Astrocyte (in vitro differentiated cells and primary cell): ENCODE data around the gene SLC52A1. TPM values are rescaled to one million over a fixed set of nuclear protein-coding genes. Genes with fewer than 3 reads are reported as not detected.

Experiments
- DNase-seq: peaks from one replicate; pipeline ENCODE4 v3.0.0-alpha.2; 2010; ENCODE audit warnings: low read depth
- FAIRE-seq: peaks from 2 replicates; lab custom pipeline; 2011; peaks lifted over from hg19 to GRCh38; lab: Jason Lieb, UNC
- H2AFZ ChIP-seq: 2 replicates; pipeline ENCODE4 v1.6.0; 2012; ENCODE audit warnings: low read depth, low read length, inconsistent platforms
- H3K27ac ChIP-seq: 2 replicates; pipeline ENCODE4 v1.5.1; 2011; ENCODE audit warnings: low read depth, low read length, inconsistent platforms
- H3K27me3 ChIP-seq: 2 replicates; pipeline ENCODE4 v1.6.0; 2011; ENCODE audit warnings: low read length, inconsistent platforms; ENCODE audit not compliant: insufficient read depth
- H3K36me3 ChIP-seq: 2 replicates; pipeline ENCODE4 v1.5.1; 2011; ENCODE audit warnings: low read length, inconsistent platforms; ENCODE audit not compliant: insufficient read depth
- H3K4me1 ChIP-seq: 2 replicates; pipeline ENCODE4 v1.5.1; 2011; ENCODE audit warnings: low read length, inconsistent platforms; ENCODE audit not compliant: insufficient read depth
- H3K4me2 ChIP-seq: 2 replicates; pipeline ENCODE4 v1.6.0; 2012; ENCODE audit warnings: low read length, inconsistent platforms
- H3K4me3 ChIP-seq: 2 replicates; pipeline ENCODE4 v1.5.1; 2011; ENCODE audit warnings: low read depth, mild to moderate bottlenecking, low read length, inconsistent platforms; ENCODE audit not compliant: insufficient read depth
- H3K79me2 ChIP-seq: 2 replicates; pipeline ENCODE4 v1.6.0; 2012; ENCODE audit warnings: mild to moderate bottlenecking, low read length, inconsistent platforms; ENCODE audit not compliant: insufficient read depth
- H3K9ac ChIP-seq: 2 replicates; pipeline ENCODE4 v1.6.0; 2012; ENCODE audit warnings: mild to moderate bottlenecking, low read length, inconsistent platforms
- H3K9me3 ChIP-seq: 2 replicates; pipeline ENCODE4 v1.5.1; 2012; ENCODE audit warnings: low read depth, mild to moderate bottlenecking, low read length, inconsistent platforms; ENCODE audit not compliant: insufficient read depth
- H4K20me1 ChIP-seq: 2 replicates; pipeline ENCODE4 v1.6.0; 2012; ENCODE audit warnings: low read length, inconsistent platforms; ENCODE audit not compliant: insufficient read depth
- H3K27ac Mint-ChIP-seq: one replicate; pipeline ENCODE4 v1.8.0; 2021; ENCODE audit warnings: mild to moderate bottlenecking, mixed read lengths; ENCODE audit not compliant: unreplicated experiment
- H3K27me3 Mint-ChIP-seq: one replicate; pipeline ENCODE4 v1.8.0; 2021; ENCODE audit warnings: low read depth, mixed read lengths; ENCODE audit not compliant: unreplicated experiment
- H3K36me3 Mint-ChIP-seq: one replicate; pipeline ENCODE4 v1.8.0; 2021; ENCODE audit warnings: low read depth, mixed read lengths; ENCODE audit not compliant: unreplicated experiment
- H3K4me1 Mint-ChIP-seq: one replicate; pipeline ENCODE4 v1.8.0; 2021; ENCODE audit warnings: low read depth, mixed read lengths; ENCODE audit not compliant: unreplicated experiment
- H3K4me3 Mint-ChIP-seq: one replicate; pipeline ENCODE4 v1.8.0; 2021; ENCODE audit warnings: mild to moderate bottlenecking, moderate library complexity, mixed read lengths; ENCODE audit not compliant: unreplicated experiment
- H3K9me3 Mint-ChIP-seq: one replicate; pipeline ENCODE4 v1.8.0; 2021; ENCODE audit warnings: mild to moderate bottlenecking, mixed read lengths; ENCODE audit not compliant: unreplicated experiment
- CTCF ChIP-seq: IDR thresholded peaks from 2 replicates; pipeline ENCODE4 v1.5.1; 2011; ENCODE audit warnings: low read depth, mild to moderate bottlenecking, inconsistent platforms, low read length, moderate library complexity; ENCODE audit not compliant: insufficient read depth
- EZH2 ChIP-seq: IDR thresholded peaks from 2 replicates; pipeline ENCODE4 v1.6.1; 2012; ENCODE audit warnings: mild to moderate bottlenecking, low read length, inconsistent platforms; ENCODE audit not compliant: insufficient read depth
- total RNA-seq: library from RNA; stranded (reverse); gene quantifications from 2 replicates; pipeline ENCODE4 v1.2.1, GENCODE V29; 2021

Gene SLC52A1
- total RNA-seq, 1 donor from 2014 or later: not detected

DNA sequence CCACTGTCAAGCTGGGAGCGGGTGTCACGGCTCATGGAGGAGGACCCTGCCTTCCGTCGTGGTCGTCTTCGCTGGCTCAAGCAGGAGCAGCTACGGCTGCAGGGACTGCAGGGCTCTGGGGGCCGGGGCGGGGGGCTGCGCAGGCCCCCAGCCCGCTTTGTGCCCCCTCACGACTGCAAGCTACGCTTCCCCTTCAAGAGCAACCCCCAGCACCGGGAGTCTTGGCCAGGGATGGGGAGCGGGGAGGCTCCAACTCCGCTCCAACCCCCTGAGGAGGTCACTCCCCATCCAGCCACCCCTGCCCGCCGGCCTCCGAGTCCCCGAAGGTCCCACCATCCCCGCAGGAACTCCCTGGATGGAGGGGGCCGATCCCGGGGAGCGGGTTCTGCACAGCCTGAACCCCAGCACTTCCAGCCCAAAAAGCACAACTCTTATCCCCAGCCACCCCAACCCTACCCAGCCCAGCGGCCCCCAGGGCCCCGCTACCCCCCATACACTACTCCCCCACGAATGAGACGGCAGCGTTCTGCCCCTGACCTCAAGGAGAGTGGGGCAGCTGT is 11.6 kb downstream of the SLC52A1 start:
- H2AFZ ChIP-seq: no peak overlapping the region
- H3K4me2 ChIP-seq: no peak overlapping the region
- no peak overlapping the region for H3K27ac Mint-ChIP-seq
- no peak for FAIRE-seq
- no peaks in the 10 kb centered on the region for H3K9me3 Mint-ChIP-seq
- no peak for DNase-seq
- H3K36me3 ChIP-seq: peaks cover 13% of the 10 kb centered on the region
- no peaks in the 10 kb centered on the region for H3K4me1 ChIP-seq
- H3K36me3 Mint-ChIP-seq: peaks cover 29% of the 10 kb centered on the region
- no peaks in the 10 kb centered on the region for H3K9me3 ChIP-seq
- H3K79me2 ChIP-seq: no peaks in the 10 kb centered on the region
- no peak overlapping the region for H3K9ac ChIP-seq
- no peaks in the 10 kb centered on the region for H3K27me3 Mint-ChIP-seq
- H3K4me1 Mint-ChIP-seq: peaks cover 5% of the 10 kb centered on the region
- no peak overlapping the region for H3K4me3 Mint-ChIP-seq
- peaks cover 5% of the 10 kb centered on the region for H4K20me1 ChIP-seq
- TF ChIP-seq EZH2 (no peak), CTCF (no peak)
- H3K27me3 ChIP-seq: no peaks in the 10 kb centered on the region
- H3K27ac ChIP-seq: no peak overlapping the region
- no peak overlapping the region for H3K4me3 ChIP-seq

DNA sequence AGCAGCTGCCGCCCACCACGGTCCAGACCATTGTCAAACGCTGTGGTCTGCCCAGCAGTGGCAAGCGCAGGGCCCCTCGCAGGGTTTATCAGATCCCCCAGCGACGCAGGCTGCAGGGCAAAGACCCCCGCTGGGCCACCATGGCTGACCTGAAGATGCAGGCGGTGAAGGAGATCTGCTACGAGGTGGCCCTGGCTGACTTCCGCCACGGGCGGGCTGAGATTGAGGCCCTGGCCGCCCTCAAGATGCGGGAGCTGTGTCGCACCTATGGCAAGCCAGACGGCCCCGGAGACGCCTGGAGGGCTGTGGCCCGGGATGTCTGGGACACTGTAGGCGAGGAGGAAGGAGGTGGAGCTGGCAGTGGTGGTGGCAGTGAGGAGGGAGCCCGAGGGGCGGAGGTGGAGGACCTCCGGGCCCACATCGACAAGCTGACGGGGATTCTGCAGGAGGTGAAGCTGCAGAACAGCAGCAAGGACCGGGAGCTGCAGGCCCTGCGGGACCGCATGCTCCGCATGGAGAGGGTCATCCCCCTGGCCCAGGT is 13.0 kb downstream of the SLC52A1 start:
- Histone ChIP-seq H3K4me1 (no peaks in the 10 kb centered on the region), H3K27ac (no peak overlapping the region), H3K4me2 (no peak overlapping the region), H4K20me1 (peaks cover 5% of the 10 kb centered on the region), H3K4me3 (no peak overlapping the region), H3K9ac (no peak overlapping the region), H2AFZ (no peak overlapping the region), H3K79me2 (no peaks in the 10 kb centered on the region), H3K27me3 (no peaks in the 10 kb centered on the region), H3K9me3 (no peaks in the 10 kb centered on the region), H3K36me3 (peaks cover 13% of the 10 kb centered on the region)
- DNase-seq: no peak
- no peaks in the 10 kb centered on the region for H3K27me3 Mint-ChIP-seq
- H3K36me3 Mint-ChIP-seq: peaks cover 29% of the 10 kb centered on the region
- no peak for TF ChIP-seq CTCF
- no peak for TF ChIP-seq EZH2
- H3K9me3 Mint-ChIP-seq: no peaks in the 10 kb centered on the region
- peaks cover 5% of the 10 kb centered on the region for H3K4me1 Mint-ChIP-seq
- no peak overlapping the region for H3K4me3 Mint-ChIP-seq
- no peak for FAIRE-seq
- H3K27ac Mint-ChIP-seq: no peak overlapping the region

DNA sequence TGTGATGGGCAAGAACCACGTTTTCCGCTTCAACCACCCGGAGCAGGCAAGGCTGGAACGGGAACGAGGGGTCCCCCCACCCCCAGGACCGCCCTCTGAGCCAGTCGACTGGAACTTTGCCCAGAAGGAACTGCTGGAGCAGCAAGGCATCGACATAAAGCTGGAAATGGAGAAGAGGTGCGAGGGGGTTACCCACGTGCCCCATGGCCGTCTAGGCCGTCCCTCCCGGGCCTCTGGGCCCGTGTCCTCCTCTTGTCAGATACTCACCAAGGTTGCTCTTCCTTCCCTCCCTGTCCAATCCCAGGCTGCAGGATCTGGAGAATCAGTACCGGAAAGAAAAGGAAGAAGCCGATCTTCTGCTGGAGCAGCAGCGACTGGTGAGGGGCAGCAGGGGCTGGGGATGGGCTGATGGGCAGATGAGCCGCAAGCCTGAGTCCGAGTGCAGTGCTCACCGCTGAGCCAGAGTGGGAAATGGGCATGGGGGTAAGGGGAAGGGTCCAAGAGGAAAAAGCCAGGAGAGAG is 14.7 kb downstream of the SLC52A1 start:
- Histone ChIP-seq H3K9me3 (no peaks in the 10 kb centered on the region), H2AFZ (no peak overlapping the region), H3K27ac (no peak overlapping the region), H3K79me2 (no peaks in the 10 kb centered on the region), H4K20me1 (no peaks in the 10 kb centered on the region), H3K4me2 (no peak overlapping the region), H3K36me3 (peaks cover 16% of the 10 kb centered on the region), H3K9ac (no peak overlapping the region), H3K4me1 (no peaks in the 10 kb centered on the region), H3K27me3 (no peaks in the 10 kb centered on the region), H3K4me3 (no peak overlapping the region)
- no peaks in the 10 kb centered on the region for H3K27me3 Mint-ChIP-seq
- no peaks in the 10 kb centered on the region for H3K9me3 Mint-ChIP-seq
- TF ChIP-seq CTCF (no peak), EZH2 (no peak)
- no peak overlapping the region for H3K4me3 Mint-ChIP-seq
- DNase-seq (no peak), FAIRE-seq (no peak)
- H3K36me3 Mint-ChIP-seq: peaks cover 31% of the 10 kb centered on the region
- H3K4me1 Mint-ChIP-seq: peaks cover 2% of the 10 kb centered on the region
- H3K27ac Mint-ChIP-seq: no peak overlapping the region
